Measurements from ENCODE around the gene CDK16.

CDK16 gene

GRCh38 chrX:47179221-47179927 is 39.1 kb upstream of the CDK16 start:
- Mint-ChIP-seq H3K27me3 (no peaks in the 10 kb centered on the region), H3K4me3 (no peak overlapping the region), H3K36me3 (ENCODE audit: low read depth) (peaks cover 15% of the 10 kb centered on the region), H3K9me3 (no peaks in the 10 kb centered on the region), H3K27ac (no peak overlapping the region), H3K4me1 (no peaks in the 10 kb centered on the region)
- ATAC-seq, result no peak
- DNase-seq, result no peak

GRCh38 chrX:47179928-47180255 is 38.6 kb upstream of the CDK16 start:
- no peaks in the 10 kb centered on the region for H3K4me1 Mint-ChIP-seq
- H3K4me3 Mint-ChIP-seq, result no peak overlapping the region
- H3K36me3 Mint-ChIP-seq (ENCODE audit: low read depth), result peaks cover 16% of the 10 kb centered on the region
- no peak overlapping the region for H3K27ac Mint-ChIP-seq
- no peak for ATAC-seq
- H3K9me3 Mint-ChIP-seq, result no peaks in the 10 kb centered on the region
- no peaks in the 10 kb centered on the region for H3K27me3 Mint-ChIP-seq
- DNase-seq, result no peak

- DNase-seq, result no peak
- Mint-ChIP-seq H3K4me3 (no peak overlapping the region), H3K9me3 (no peaks in the 10 kb centered on the region), H3K4me1 (no peaks in the 10 kb centered on the region), H3K36me3 (ENCODE audit: low read depth) (peaks cover 16% of the 10 kb centered on the region), H3K27ac (no peak overlapping the region), H3K27me3 (no peaks in the 10 kb centered on the region)
- no peak for ATAC-seq
Observed at GRCh38 chrX:47180346-47180745, 38.1 kb upstream of the CDK16 start.

- no peaks in the 10 kb centered on the region for H3K9me3 Mint-ChIP-seq
- H3K27me3 Mint-ChIP-seq, result no peaks in the 10 kb centered on the region
Observed at GRCh38 chrX:47181301-47181700, 37.2 kb upstream of the CDK16 start.

GRCh38 chrX:47182106-47182700 is 36.3 kb upstream of the CDK16 start:
- H3K9me3 Mint-ChIP-seq, result no peaks in the 10 kb centered on the region
- H3K4me1 Mint-ChIP-seq, result no peaks in the 10 kb centered on the region
- peaks cover 21% of the 10 kb centered on the region for H3K36me3 Mint-ChIP-seq (ENCODE audit: low read depth)
- DNase-seq (no peak), ATAC-seq (no peak)
- H3K4me3 Mint-ChIP-seq, result no peak overlapping the region
- no peaks in the 10 kb centered on the region for H3K27me3 Mint-ChIP-seq
- no peak overlapping the region for H3K27ac Mint-ChIP-seq

More at GRCh38 chrX:47181301-47181700, 37.2 kb upstream of the CDK16 start:
- DNase-seq (no peak), ATAC-seq (no peak)
- Mint-ChIP-seq H3K27ac (no peak overlapping the region), H3K4me3 (no peak overlapping the region), H3K36me3 (ENCODE audit: low read depth) (peaks cover 19% of the 10 kb centered on the region), H3K4me1 (no peaks in the 10 kb centered on the region)

GRCh38 chrX:47184486-47184885 is 34.0 kb upstream of the CDK16 start:
- no peaks in the 10 kb centered on the region for H3K27me3 Mint-ChIP-seq
- H3K9me3 Mint-ChIP-seq, result no peaks in the 10 kb centered on the region
- ATAC-seq, result no peak
- no peak overlapping the region for H3K4me3 Mint-ChIP-seq
- no peak overlapping the region for H3K27ac Mint-ChIP-seq
- peaks cover 15% of the 10 kb centered on the region for H3K4me1 Mint-ChIP-seq
- DNase-seq, result no peak
- H3K36me3 Mint-ChIP-seq (ENCODE audit: low read depth), result peaks cover 17% of the 10 kb centered on the region

GRCh38 chrX:47185241-47185640 is 33.2 kb upstream of the CDK16 start:
- Mint-ChIP-seq H3K4me1 (peaks cover 16% of the 10 kb centered on the region), H3K9me3 (no peaks in the 10 kb centered on the region), H3K27ac (no peak overlapping the region), H3K36me3 (ENCODE audit: low read depth) (peaks cover 15% of the 10 kb centered on the region), H3K4me3 (no peak overlapping the region), H3K27me3 (no peaks in the 10 kb centered on the region)
- ATAC-seq (no peak), DNase-seq (no peak)

GRCh38 chrX:47186096-47186740 is 32.3 kb upstream of the CDK16 start:
- Mint-ChIP-seq H3K9me3 (no peaks in the 10 kb centered on the region), H3K36me3 (ENCODE audit: low read depth) (peaks cover 16% of the 10 kb centered on the region)

GRCh38 chrX:47187106-47187677 is 31.3 kb upstream of the CDK16 start:
- H3K36me3 Mint-ChIP-seq (ENCODE audit: low read depth), result peaks cover 16% of the 10 kb centered on the region
- ATAC-seq (no peak), DNase-seq (no peak)
- no peak overlapping the region for H3K27ac Mint-ChIP-seq
- H3K4me1 Mint-ChIP-seq, result peaks cover 22% of the 10 kb centered on the region
- H3K4me3 Mint-ChIP-seq, result no peak overlapping the region
- H3K27me3 Mint-ChIP-seq, result no peaks in the 10 kb centered on the region
- H3K9me3 Mint-ChIP-seq, result no peaks in the 10 kb centered on the region

More at GRCh38 chrX:47186096-47186740, 32.3 kb upstream of the CDK16 start:
- ATAC-seq (no peak), DNase-seq (no peak)
- H3K4me1 Mint-ChIP-seq, result peaks cover 21% of the 10 kb centered on the region
- H3K4me3 Mint-ChIP-seq, result no peak overlapping the region
- no peaks in the 10 kb centered on the region for H3K27me3 Mint-ChIP-seq
- H3K27ac Mint-ChIP-seq, result no peak overlapping the region

GRCh38 chrX:47189906-47190305 is 28.6 kb upstream of the CDK16 start:
- peaks cover 40% of the 10 kb centered on the region for H3K4me1 Mint-ChIP-seq
- ATAC-seq, result no peak
- H3K36me3 Mint-ChIP-seq (ENCODE audit: low read depth), result peaks cover 21% of the 10 kb centered on the region
- H3K4me3 Mint-ChIP-seq, result no peak overlapping the region
- H3K27ac Mint-ChIP-seq, result no peak overlapping the region
- no peaks in the 10 kb centered on the region for H3K9me3 Mint-ChIP-seq
- no peaks in the 10 kb centered on the region for H3K27me3 Mint-ChIP-seq
- no peak for DNase-seq

- no peaks in the 10 kb centered on the region for H3K9me3 Mint-ChIP-seq
- H3K4me1 Mint-ChIP-seq, result peaks cover 46% of the 10 kb centered on the region
- DNase-seq, result peak; percentile 78
- no peaks in the 10 kb centered on the region for H3K27me3 Mint-ChIP-seq
- ATAC-seq, result peak; percentile 85
- peaks cover 25% of the 10 kb centered on the region for H3K36me3 Mint-ChIP-seq (ENCODE audit: low read depth)
- H3K27ac Mint-ChIP-seq, result peak overlapping the region; percentile 90
- peak overlapping the region; percentile 90 for H3K4me3 Mint-ChIP-seq
Observed at GRCh38 chrX:47190445-47191269, 27.8 kb upstream of the CDK16 start.

GRCh38 chrX:47191331-47191730 is 27.1 kb upstream of the CDK16 start:
- H3K9me3 Mint-ChIP-seq, result no peaks in the 10 kb centered on the region
- H3K4me3 Mint-ChIP-seq, result peak overlapping the region; percentile 90
- H3K27me3 Mint-ChIP-seq, result no peaks in the 10 kb centered on the region
- peaks cover 52% of the 10 kb centered on the region for H3K4me1 Mint-ChIP-seq
- DNase-seq (peak; percentile 40), ATAC-seq (no peak)
- peaks cover 27% of the 10 kb centered on the region for H3K36me3 Mint-ChIP-seq (ENCODE audit: low read depth)
- peak overlapping the region; percentile 90 for H3K27ac Mint-ChIP-seq

- peak overlapping the region; percentile 90 for H3K27ac Mint-ChIP-seq
- H3K4me3 Mint-ChIP-seq, result peak overlapping the region; percentile 90
- DNase-seq (no peak), ATAC-seq (no peak)
- no peaks in the 10 kb centered on the region for H3K9me3 Mint-ChIP-seq
- H3K4me1 Mint-ChIP-seq, result peaks cover 58% of the 10 kb centered on the region
- no peaks in the 10 kb centered on the region for H3K27me3 Mint-ChIP-seq
- peaks cover 25% of the 10 kb centered on the region for H3K36me3 Mint-ChIP-seq (ENCODE audit: low read depth)
Observed at GRCh38 chrX:47191806-47192401, 26.6 kb upstream of the CDK16 start.
